ENCODE results near the gene DUSP9. TPM values are rescaled to one million over a fixed set of nuclear protein-coding genes. Genes with fewer than 3 reads are reported as not detected.
A peak's percentile ranks its signal among the peaks of the same experiment; 100 is the strongest.

Gene DUSP9
- total and polyA plus RNA-seq, 2 experiments from 2014 or later, result 75.5 to 86.2 TPM

GRCh38 chrX:153643431-153644351 lies 3.3 kb upstream of the DUSP9 start:
- no peak for DNase-seq (ENCODE audit: low spot score)
- Histone ChIP-seq H3K4me3 (no peak overlapping the region), H4K20me1 (ENCODE audit: insufficient read depth, poor library complexity, severe bottlenecking) (no peaks in the 10 kb centered on the region), H3K79me2 (no peaks in the 10 kb centered on the region), H2AFZ (no peak overlapping the region), H3K9me3 (ENCODE audit: low read depth) (no peaks in the 10 kb centered on the region), H3K4me1 (ENCODE audit: insufficient read depth) (no peaks in the 10 kb centered on the region), H3K36me3 (replicated peaks; ENCODE audit: insufficient read depth, low read depth) (no peaks in the 10 kb centered on the region), H3K27ac (no peak overlapping the region), H3K4me2 (peak overlapping the region; percentile 79), H3K9me2 (replicated peaks; ENCODE audit: insufficient read depth) (no peaks in the 10 kb centered on the region), H3K27me3 (peaks cover 8% of the 10 kb centered on the region)
- WGBS (ENCODE audit: low lambda C conversion rate, missing lambda C conversion rate), result 45% methylated on average over 52 of the region's 84 CpGs
- TF ChIP-seq EZH2 (IDR thresholded peaks at IDR 0.05; ENCODE audit: borderline replicate concordance), result no peak
- TF ChIP-seq EZH2phosphoT487 (IDR thresholded peaks at IDR 0.05; ENCODE audit: low read depth, severe bottlenecking, unreplicated experiment), result no peak
- TF ChIP-seq CTCF (IDR thresholded peaks at IDR 0.05; ENCODE audit: poor library complexity), result peak; percentile 17

- H3K9me2 ChIP-seq (replicated peaks; ENCODE audit: insufficient read depth), result no peaks in the 10 kb centered on the region
- H2AFZ ChIP-seq, result no peak overlapping the region
- H3K79me2 ChIP-seq, result no peaks in the 10 kb centered on the region
- no peaks in the 10 kb centered on the region for H3K9me3 ChIP-seq (ENCODE audit: low read depth)
- H3K27ac ChIP-seq, result no peak overlapping the region
- H4K20me1 ChIP-seq (ENCODE audit: insufficient read depth, poor library complexity, severe bottlenecking), result no peaks in the 10 kb centered on the region
- no peaks in the 10 kb centered on the region for H3K4me1 ChIP-seq (ENCODE audit: insufficient read depth)
- no peaks in the 10 kb centered on the region for H3K36me3 ChIP-seq (replicated peaks; ENCODE audit: insufficient read depth, low read depth)
- peak; percentile 1 for TF ChIP-seq CTCF (IDR thresholded peaks at IDR 0.05; ENCODE audit: poor library complexity)
- TF ChIP-seq EZH2 (IDR thresholded peaks at IDR 0.05; ENCODE audit: borderline replicate concordance), result no peak
- peak overlapping the region; percentile 67 for H3K4me2 ChIP-seq
- H3K27me3 ChIP-seq, result peaks cover 8% of the 10 kb centered on the region
- no peak overlapping the region for H3K4me3 ChIP-seq
- WGBS (ENCODE audit: low lambda C conversion rate, missing lambda C conversion rate), result 50% methylated on average over 19 of the region's 46 CpGs
- no peak for DNase-seq (ENCODE audit: low spot score)
These were observed 2.5 kb upstream of the DUSP9 start for GRCh38 chrX:153644356-153645125.

GRCh38 chrX:153645151-153645550 lies 1.9 kb upstream of the DUSP9 start:
- peaks cover 8% of the 10 kb centered on the region for H3K27me3 ChIP-seq
- no peaks in the 10 kb centered on the region for H3K4me1 ChIP-seq (ENCODE audit: insufficient read depth)
- no peaks in the 10 kb centered on the region for H3K79me2 ChIP-seq
- WGBS (ENCODE audit: low lambda C conversion rate, missing lambda C conversion rate), result 66% methylated on average over 6 of the region's 6 CpGs
- TF ChIP-seq EZH2 (IDR thresholded peaks at IDR 0.05; ENCODE audit: borderline replicate concordance) (no peak), EZH2phosphoT487 (IDR thresholded peaks at IDR 0.05; ENCODE audit: low read depth, severe bottlenecking, unreplicated experiment) (no peak), CTCF (IDR thresholded peaks at IDR 0.05; ENCODE audit: poor library complexity) (no peak)
- H4K20me1 ChIP-seq (ENCODE audit: insufficient read depth, poor library complexity, severe bottlenecking), result no peaks in the 10 kb centered on the region
- no peaks in the 10 kb centered on the region for H3K36me3 ChIP-seq (replicated peaks; ENCODE audit: insufficient read depth, low read depth)
- peak overlapping the region; percentile 67 for H3K4me2 ChIP-seq
- H3K9me2 ChIP-seq (replicated peaks; ENCODE audit: insufficient read depth), result no peaks in the 10 kb centered on the region
- H2AFZ ChIP-seq, result no peak overlapping the region
- no peak overlapping the region for H3K27ac ChIP-seq
- no peaks in the 10 kb centered on the region for H3K9me3 ChIP-seq (ENCODE audit: low read depth)
- no peak for DNase-seq (ENCODE audit: low spot score)
- no peak overlapping the region for H3K4me3 ChIP-seq
